ENCODE results near the gene PRR20G. TPM values are rescaled to one million over a fixed set of nuclear protein-coding genes. Genes with fewer than 3 reads are reported as not detected.

PRR20G gene
- total and polyA plus RNA-seq, 7 experiments from 2014 or later = not detected

DNA sequence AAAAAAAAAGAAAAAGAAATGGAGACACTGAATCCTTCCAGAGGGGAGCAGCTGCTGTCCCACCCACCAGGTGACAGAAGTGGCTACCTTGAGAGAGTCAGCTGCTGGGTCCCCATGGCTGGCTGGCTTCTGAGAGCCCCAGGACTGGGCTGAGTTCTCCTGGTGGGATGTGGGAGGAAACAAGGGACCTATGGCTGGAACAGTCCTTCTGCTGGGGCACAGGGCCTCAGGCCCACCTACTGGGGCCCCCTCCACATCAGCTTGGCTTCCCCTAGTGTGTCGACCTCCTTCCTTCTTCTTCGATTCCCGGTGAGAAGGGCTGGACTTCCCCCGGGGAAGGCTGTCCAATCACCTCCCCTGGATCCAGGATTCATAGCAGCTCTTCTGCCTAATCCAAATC lies 32.3 kb downstream of the PRR20G start:
- DNase-seq (no peak), ATAC-seq (no peak)
- no peak overlapping the region for H3K4me3 Mint-ChIP-seq
- intact Hi-C loops (cut with micrococcal nuclease) = loop anchor here in 1 of 2 donors (1.0 kb wide), 1 partner anchor 34 kb away; no protein-coding TSS in a partner anchor
- no peak overlapping the region for H3K4me3 ChIP-seq (ENCODE audit: low read length)
- ChIA-PET CTCF (no interaction called here), POLR2A (no interaction called here)
- no peak overlapping the region for H3K27ac ChIP-seq (ENCODE audit: low read depth, low read length)
- H3K27me3 Mint-ChIP-seq = peaks cover 0 to 15% (median 4%) of the 10 kb centered on the region in 5 donors
- peaks cover 0 to 3% (median 0%) of the 10 kb centered on the region in 11 donors for H3K9me3 Mint-ChIP-seq
- no peaks in the 10 kb centered on the region for H3K36me3 Mint-ChIP-seq
- H3K4me1 Mint-ChIP-seq = peaks cover 0 to 1% (median 0%) of the 10 kb centered on the region in 7 donors
- no peaks in the 10 kb centered on the region for H3K36me3 ChIP-seq (ENCODE audit: control insufficient read depth in 2 of 3, insufficient read depth in 3 of 3, low read length in 3 of 3)
- H3K27ac Mint-ChIP-seq = no peak overlapping the region
- H3K4me1 ChIP-seq (ENCODE audit: control insufficient read depth in 2 of 2, insufficient read depth in 2 of 2, low read length in 2 of 2) = no peaks in the 10 kb centered on the region
- H3K27me3 ChIP-seq (ENCODE audit: control insufficient read depth in 2 of 2, insufficient read depth in 2 of 2, low read length in 2 of 2) = no peaks in the 10 kb centered on the region
- peaks cover 0 to 4% (median 0%) of the 10 kb centered on the region in 3 experiments for H3K9me3 ChIP-seq (ENCODE audit: control insufficient read depth in 2 of 3, low read length in 3 of 3)

DNA sequence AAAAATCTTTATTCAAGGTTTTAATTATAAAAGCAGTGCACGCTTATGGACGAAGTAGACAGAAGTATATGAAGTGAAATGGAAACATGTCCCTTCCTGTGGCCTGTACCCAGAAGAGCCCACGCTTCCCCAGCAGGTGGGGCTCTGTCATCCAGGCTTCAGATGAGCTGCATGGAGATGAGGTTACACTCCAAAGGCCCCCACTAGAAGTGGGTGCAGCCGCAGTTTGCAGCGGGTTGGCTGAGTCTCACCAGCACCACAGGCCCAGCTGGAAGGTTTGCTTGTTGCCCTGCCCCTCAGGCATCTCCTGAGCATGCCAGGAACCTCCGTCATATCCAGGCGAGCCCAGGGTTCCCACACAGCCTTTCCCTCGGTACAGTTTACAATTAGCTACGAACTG lies 33.1 kb downstream of the PRR20G start:
- Histone ChIP-seq H3K4me3 (ENCODE audit: low read length) (no peak overlapping the region), H3K4me1 (ENCODE audit: control insufficient read depth in 2 of 2, insufficient read depth in 2 of 2, low read length in 2 of 2) (no peaks in the 10 kb centered on the region), H3K27ac (ENCODE audit: low read depth, low read length) (no peak overlapping the region), H3K9me3 (ENCODE audit: control insufficient read depth in 2 of 3, low read length in 3 of 3) (peaks cover 0 to 4% (median 0%) of the 10 kb centered on the region in 3 experiments), H3K36me3 (ENCODE audit: control insufficient read depth in 2 of 3, insufficient read depth in 3 of 3, low read length in 3 of 3) (no peaks in the 10 kb centered on the region), H3K27me3 (ENCODE audit: control insufficient read depth in 2 of 2, insufficient read depth in 2 of 2, low read length in 2 of 2) (no peaks in the 10 kb centered on the region)
- Mint-ChIP-seq H3K4me3 (no peak overlapping the region), H3K27me3 (peaks cover 0 to 13% (median 4%) of the 10 kb centered on the region in 5 donors), H3K9me3 (peaks cover 0 to 11% (median 3%) of the 10 kb centered on the region in 11 donors), H3K4me1 (peaks cover 0 to 1% (median 0%) of the 10 kb centered on the region in 7 donors), H3K27ac (no peak overlapping the region), H3K36me3 (no peaks in the 10 kb centered on the region)
- ChIA-PET POLR2A (no interaction called here), CTCF (interaction anchor here (0.5 kb wide), 1 partner anchor 30 kb away, joined by 3 read pairs; no protein-coding TSS in a partner anchor)
- no peak for ATAC-seq
- intact Hi-C loops (cut with micrococcal nuclease) = loop anchor here in 1 of 2 donors (1.0 kb wide), 1 partner anchor 35 kb away; no protein-coding TSS in a partner anchor
- no peak for DNase-seq

- intact Hi-C loops (cut with micrococcal nuclease) = no loop called here
- Histone ChIP-seq H3K9me3 (ENCODE audit: control insufficient read depth in 2 of 3, low read length in 3 of 3) (peaks cover 0 to 4% (median 0%) of the 10 kb centered on the region in 3 experiments), H3K27me3 (ENCODE audit: control insufficient read depth in 2 of 2, insufficient read depth in 2 of 2, low read length in 2 of 2) (no peaks in the 10 kb centered on the region), H3K36me3 (ENCODE audit: control insufficient read depth in 2 of 3, insufficient read depth in 3 of 3, low read length in 3 of 3) (no peaks in the 10 kb centered on the region), H3K27ac (ENCODE audit: low read depth, low read length) (no peak overlapping the region), H3K4me1 (ENCODE audit: control insufficient read depth in 2 of 2, insufficient read depth in 2 of 2, low read length in 2 of 2) (no peaks in the 10 kb centered on the region), H3K4me3 (ENCODE audit: low read length) (no peak overlapping the region)
- peaks cover 0 to 8% (median 0%) of the 10 kb centered on the region in 5 donors for H3K27me3 Mint-ChIP-seq
- ATAC-seq (no peak), DNase-seq (no peak)
- peaks cover 0 to 1% (median 0%) of the 10 kb centered on the region in 7 donors for H3K4me1 Mint-ChIP-seq
- ChIA-PET CTCF (interaction anchor here (0.5 kb wide), 1 partner anchor 30 kb away, joined by 3 read pairs; no protein-coding TSS in a partner anchor), POLR2A (no interaction called here)
- H3K9me3 Mint-ChIP-seq = peaks cover 0 to 15% (median 4%) of the 10 kb centered on the region in 11 donors
- H3K36me3 Mint-ChIP-seq = no peaks in the 10 kb centered on the region
- H3K4me3 Mint-ChIP-seq = no peak overlapping the region
- no peak overlapping the region for H3K27ac Mint-ChIP-seq
These were observed 33.7 kb downstream of the PRR20G start for GRCh38 chr3:127254033-127254644.

DNA sequence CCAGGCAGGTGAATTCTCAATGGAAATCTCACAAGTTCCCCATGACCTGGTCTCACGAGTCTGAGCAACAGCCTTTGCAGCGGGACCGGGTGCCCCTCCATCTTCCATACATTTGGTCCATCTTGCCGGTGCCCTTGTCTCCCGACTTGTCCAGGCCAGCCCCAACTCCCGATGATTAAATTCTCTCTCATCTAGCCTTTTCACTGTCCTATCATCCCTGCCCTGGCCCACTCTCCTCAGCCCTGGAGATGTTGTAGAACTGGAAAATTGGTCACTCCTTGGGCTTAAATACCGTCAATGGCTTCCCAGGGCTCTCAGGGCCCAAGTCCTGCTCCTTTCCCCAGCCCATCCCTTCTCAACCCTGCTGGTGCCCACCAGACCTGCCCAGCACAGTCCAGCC lies 34.4 kb downstream of the PRR20G start:
- intact Hi-C loops (cut with micrococcal nuclease) = no loop called here
- ATAC-seq = no peak
- Mint-ChIP-seq H3K27me3 (peaks cover 0 to 8% (median 0%) of the 10 kb centered on the region in 5 donors), H3K9me3 (peaks cover 0 to 21% (median 7%) of the 10 kb centered on the region in 11 donors), H3K27ac (no peak overlapping the region), H3K36me3 (peaks cover 0 to 3% (median 0%) of the 10 kb centered on the region in 5 donors), H3K4me1 (peaks cover 0 to 1% (median 0%) of the 10 kb centered on the region in 7 donors), H3K4me3 (no peak overlapping the region)
- peaks cover 0 to 6% (median 0%) of the 10 kb centered on the region in 3 experiments for H3K9me3 ChIP-seq (ENCODE audit: control insufficient read depth in 2 of 3, low read length in 3 of 3)
- no peaks in the 10 kb centered on the region for H3K4me1 ChIP-seq (ENCODE audit: control insufficient read depth in 2 of 2, insufficient read depth in 2 of 2, low read length in 2 of 2)
- H3K27ac ChIP-seq (ENCODE audit: low read depth, low read length) = no peak overlapping the region
- ChIA-PET CTCF (no interaction called here), POLR2A (no interaction called here)
- no peak overlapping the region for H3K4me3 ChIP-seq (ENCODE audit: low read length)
- no peaks in the 10 kb centered on the region for H3K27me3 ChIP-seq (ENCODE audit: control insufficient read depth in 2 of 2, insufficient read depth in 2 of 2, low read length in 2 of 2)
- DNase-seq = no peak
- H3K36me3 ChIP-seq (ENCODE audit: control insufficient read depth in 2 of 3, insufficient read depth in 3 of 3, low read length in 3 of 3) = no peaks in the 10 kb centered on the region

- H3K27ac Mint-ChIP-seq = no peak overlapping the region
- H3K27me3 ChIP-seq (ENCODE audit: control insufficient read depth in 2 of 2, insufficient read depth in 2 of 2, low read length in 2 of 2) = no peaks in the 10 kb centered on the region
- intact Hi-C loops (cut with micrococcal nuclease) = no loop called here
- H3K4me1 ChIP-seq (ENCODE audit: control insufficient read depth in 2 of 2, insufficient read depth in 2 of 2, low read length in 2 of 2) = no peaks in the 10 kb centered on the region
- peaks cover 0 to 32% (median 10%) of the 10 kb centered on the region in 11 donors for H3K9me3 Mint-ChIP-seq
- H3K36me3 ChIP-seq (ENCODE audit: control insufficient read depth in 2 of 3, insufficient read depth in 3 of 3, low read length in 3 of 3) = no peaks in the 10 kb centered on the region
- H3K4me3 ChIP-seq (ENCODE audit: low read length) = no peak overlapping the region
- POLR2A ChIA-PET = no interaction called here
- H3K27me3 Mint-ChIP-seq = peaks cover 0 to 8% (median 0%) of the 10 kb centered on the region in 5 donors
- CTCF ChIA-PET = no interaction called here
- no peak overlapping the region for H3K27ac ChIP-seq (ENCODE audit: low read depth, low read length)
- no peak overlapping the region for H3K4me3 Mint-ChIP-seq
- DNase-seq (no peak), ATAC-seq (no peak)
- H3K9me3 ChIP-seq (ENCODE audit: control insufficient read depth in 2 of 3, low read length in 3 of 3) = peaks cover 3 to 15% (median 5%) of the 10 kb centered on the region in 3 experiments
- peaks cover 0 to 3% (median 0%) of the 10 kb centered on the region in 5 donors for H3K36me3 Mint-ChIP-seq
- peaks cover 0 to 1% (median 0%) of the 10 kb centered on the region in 7 donors for H3K4me1 Mint-ChIP-seq
These were observed 35.4 kb downstream of the PRR20G start for GRCh38 chr3:127252446-127252845.

DNA sequence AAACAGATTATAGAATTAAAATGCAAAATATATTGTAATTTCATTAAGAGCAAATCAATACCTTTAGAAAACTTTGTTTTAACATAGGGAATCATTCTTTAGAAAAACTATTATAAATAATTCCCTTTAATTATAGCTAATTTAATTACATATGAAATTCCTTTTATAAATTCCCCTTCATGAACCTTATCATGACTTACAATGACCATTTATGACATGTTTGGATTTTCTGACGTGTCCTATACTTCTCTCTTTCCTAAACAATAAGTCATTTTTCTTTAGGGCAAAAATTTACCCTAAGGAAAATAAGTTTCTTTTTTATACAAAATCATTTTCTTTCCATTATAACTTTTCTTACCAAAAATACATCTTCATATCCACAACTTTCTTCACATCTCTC lies 37.8 kb downstream of the PRR20G start:
- H3K36me3 Mint-ChIP-seq = peaks cover 0 to 8% (median 7%) of the 10 kb centered on the region in 5 donors
- no peaks in the 10 kb centered on the region for H3K27me3 ChIP-seq (ENCODE audit: control insufficient read depth in 2 of 2, insufficient read depth in 2 of 2, low read length in 2 of 2)
- H3K27ac Mint-ChIP-seq = no peak overlapping the region
- POLR2A ChIA-PET = no interaction called here
- intact Hi-C loops (cut with micrococcal nuclease) = no loop called here
- peaks cover 3 to 39% (median 7%) of the 10 kb centered on the region in 3 experiments for H3K9me3 ChIP-seq (ENCODE audit: control insufficient read depth in 2 of 3, low read length in 3 of 3)
- no peak for DNase-seq
- no peaks in the 10 kb centered on the region for H3K4me1 ChIP-seq (ENCODE audit: control insufficient read depth in 2 of 2, insufficient read depth in 2 of 2, low read length in 2 of 2)
- no peak overlapping the region for H3K4me3 Mint-ChIP-seq
- peaks cover 0 to 1% (median 0%) of the 10 kb centered on the region in 7 donors for H3K4me1 Mint-ChIP-seq
- ATAC-seq = no peak
- H3K4me3 ChIP-seq (ENCODE audit: low read length) = no peak overlapping the region
- no peaks in the 10 kb centered on the region for H3K36me3 ChIP-seq (ENCODE audit: control insufficient read depth in 2 of 3, insufficient read depth in 3 of 3, low read length in 3 of 3)
- H3K9me3 Mint-ChIP-seq = peaks cover 8 to 56% (median 29%) of the 10 kb centered on the region in 11 donors
- H3K27ac ChIP-seq (ENCODE audit: low read depth, low read length) = no peak overlapping the region
- H3K27me3 Mint-ChIP-seq = peaks cover 0 to 5% (median 0%) of the 10 kb centered on the region in 5 donors
- CTCF ChIA-PET = no interaction called here

Data from naive thymus-derived CD4-positive, alpha-beta T cell (primary cell).